HG03520 (cell line): ENCODE data around the gene TNP2.

Experiments used
- ATAC-seq: cut with Tn5 transposase; IDR thresholded peaks from one replicate; pipeline ENCODE4 v1.9.1; 2021; ENCODE audit warnings: mild to moderate bottlenecking, moderate library complexity; ENCODE audit not compliant: unreplicated experiment

TNP2 gene

DNA sequence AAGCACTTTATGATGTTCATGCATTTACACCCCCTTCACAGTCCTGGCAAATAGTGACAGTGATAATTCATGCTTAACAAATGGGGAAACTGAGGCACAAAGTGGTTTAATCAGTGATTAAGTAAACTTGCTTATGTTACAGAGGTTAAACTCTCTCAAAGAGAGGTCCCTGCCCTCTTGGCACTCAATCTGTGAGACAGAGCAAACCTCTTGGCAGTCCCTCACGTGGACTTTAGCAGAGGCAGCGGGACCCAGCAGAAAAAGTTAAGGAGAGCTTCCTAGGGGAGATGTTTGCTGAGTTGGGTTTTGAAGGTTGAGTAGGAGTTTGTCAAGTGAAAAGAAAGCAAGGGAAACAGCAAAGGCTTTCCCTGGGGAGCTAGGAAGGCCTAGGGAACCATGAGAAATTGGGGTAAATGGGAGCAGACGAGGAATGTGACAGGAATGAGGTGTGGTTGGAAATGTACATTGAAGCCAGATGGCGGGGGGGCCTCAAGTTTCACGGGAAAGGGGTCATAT, 23.8 kb downstream of the TNP2 start:
- ATAC-seq, result no peak

DNA sequence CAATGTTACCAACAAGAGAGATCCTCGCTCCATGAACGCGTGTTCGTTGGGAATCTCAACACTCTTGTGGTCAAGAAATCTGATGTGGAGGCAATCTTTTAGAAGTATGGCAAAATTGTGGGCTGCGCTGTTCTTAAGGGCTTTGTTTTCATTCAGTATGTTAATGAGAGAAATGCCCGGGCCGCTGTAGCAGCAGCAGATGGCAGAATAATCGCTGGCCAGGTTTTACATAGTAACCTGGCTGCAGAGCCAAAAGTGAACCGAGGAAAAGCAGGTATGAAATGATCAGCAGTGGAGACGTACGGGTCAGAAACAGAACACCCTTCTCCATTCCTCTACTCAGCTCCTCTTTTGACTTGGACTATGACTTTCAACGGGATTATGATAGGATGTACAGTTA, 26.5 kb downstream of the TNP2 start:
- no peak for ATAC-seq

GRCh38 chr16:11241480-11242204, 27.5 kb downstream of the TNP2 start:
- no peak for ATAC-seq

- no peak for ATAC-seq
Measured at GRCh38 chr16:11240636-11241473, 28.3 kb downstream of the TNP2 start.

DNA sequence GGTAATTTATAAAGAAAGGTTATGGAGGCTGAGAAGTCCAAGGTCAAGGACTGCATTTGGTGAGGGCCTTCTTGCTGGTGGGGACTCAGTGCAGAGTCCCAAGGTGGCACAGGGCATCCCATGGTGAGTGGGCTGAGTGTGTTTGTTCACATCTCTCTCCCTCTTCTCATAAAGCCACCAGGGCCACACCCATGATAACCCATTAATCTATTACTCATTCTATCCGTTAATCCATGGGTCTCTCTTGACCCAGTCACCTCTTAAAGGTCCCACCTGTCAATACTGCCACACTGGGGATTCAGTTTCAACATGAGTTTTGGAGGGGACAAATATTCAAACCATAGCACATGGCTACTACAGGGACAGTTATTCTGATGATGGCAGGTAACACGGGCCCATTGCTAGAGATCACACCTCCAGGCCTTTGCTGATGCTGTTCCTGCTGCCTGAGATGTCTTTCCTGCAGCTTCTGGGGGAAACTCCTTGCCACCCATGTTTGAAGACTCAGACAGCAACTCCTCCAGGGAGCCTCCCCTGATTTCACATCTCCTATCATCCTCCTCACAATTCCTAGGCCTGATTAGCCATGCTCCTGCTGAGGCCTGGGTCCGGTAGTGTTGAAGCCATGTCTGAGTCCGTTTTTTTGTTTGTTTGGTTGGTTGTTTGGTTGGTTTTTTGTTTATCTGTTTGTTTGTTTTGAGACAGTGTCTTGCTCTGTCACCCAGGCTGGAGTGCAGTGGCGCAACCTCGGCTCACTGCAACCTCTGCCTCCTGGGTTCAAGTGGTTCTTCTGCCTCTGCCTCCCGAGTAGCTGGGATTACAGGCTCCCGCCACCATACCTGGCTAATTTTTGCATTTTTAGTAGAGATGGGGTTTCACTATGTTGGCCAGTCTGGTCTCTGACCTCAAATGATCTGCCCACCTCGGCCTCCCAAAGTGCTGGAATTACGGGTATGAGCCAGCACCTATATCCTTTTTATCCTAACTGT, 29.2 kb downstream of the TNP2 start:
- ATAC-seq, result no peak

GRCh38 chr16:11238272-11239202, 30.6 kb downstream of the TNP2 start:
- no peak for ATAC-seq

GRCh38 chr16:11236461-11237254, 32.5 kb downstream of the TNP2 start:
- ATAC-seq, result no peak

- no peak for ATAC-seq
Measured at GRCh38 chr16:11235703-11235991, 33.5 kb downstream of the TNP2 start.

DNA sequence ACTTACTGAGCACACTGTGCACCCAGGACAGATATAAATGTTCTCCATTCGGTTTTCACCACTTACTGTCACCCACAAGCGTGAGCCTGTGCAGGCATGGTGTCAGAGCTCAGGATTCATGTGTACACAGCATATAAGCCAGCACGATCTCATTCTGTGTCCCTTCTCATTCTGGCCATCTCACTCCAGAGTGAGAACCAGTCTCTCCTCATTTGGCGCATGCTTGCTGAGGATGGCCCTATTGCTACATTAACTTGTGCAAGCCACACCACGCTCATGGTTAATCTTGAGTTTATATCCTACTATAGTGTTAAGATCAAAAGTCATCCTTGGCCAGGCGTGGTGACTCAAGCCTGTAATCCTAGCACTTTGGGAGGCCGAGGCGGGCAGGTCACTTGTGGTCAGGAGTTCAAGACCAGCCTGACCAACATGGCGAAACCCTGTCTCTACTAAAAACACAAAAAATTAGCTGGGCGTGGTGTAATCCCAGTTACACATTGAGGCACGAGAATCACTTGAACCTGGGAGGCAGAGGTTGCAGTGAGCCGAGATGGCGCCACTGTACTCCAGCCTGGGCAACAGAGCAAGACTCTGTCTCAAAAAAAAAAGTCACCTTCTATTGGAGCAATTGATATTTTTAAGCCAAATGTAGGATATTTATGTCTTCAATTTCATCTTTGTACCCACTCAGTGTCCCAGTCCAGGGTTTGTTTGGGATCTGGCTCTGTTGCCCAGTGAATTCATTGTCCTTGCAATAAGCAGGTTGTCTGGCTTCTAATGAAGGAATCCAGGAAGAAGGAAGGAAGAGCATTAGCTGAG, 34.0 kb downstream of the TNP2 start:
- ATAC-seq, result no peak

- no peak for ATAC-seq
Measured at GRCh38 chr16:11233727-11234376, 35.3 kb downstream of the TNP2 start.

GRCh38 chr16:11232852-11233726, 36.0 kb downstream of the TNP2 start:
- peak; percentile 53 for ATAC-seq

GRCh38 chr16:11232302-11232851, 36.7 kb downstream of the TNP2 start:
- ATAC-seq, result no peak

- no peak for ATAC-seq
Measured at GRCh38 chr16:11231367-11231970, 37.7 kb downstream of the TNP2 start.

DNA sequence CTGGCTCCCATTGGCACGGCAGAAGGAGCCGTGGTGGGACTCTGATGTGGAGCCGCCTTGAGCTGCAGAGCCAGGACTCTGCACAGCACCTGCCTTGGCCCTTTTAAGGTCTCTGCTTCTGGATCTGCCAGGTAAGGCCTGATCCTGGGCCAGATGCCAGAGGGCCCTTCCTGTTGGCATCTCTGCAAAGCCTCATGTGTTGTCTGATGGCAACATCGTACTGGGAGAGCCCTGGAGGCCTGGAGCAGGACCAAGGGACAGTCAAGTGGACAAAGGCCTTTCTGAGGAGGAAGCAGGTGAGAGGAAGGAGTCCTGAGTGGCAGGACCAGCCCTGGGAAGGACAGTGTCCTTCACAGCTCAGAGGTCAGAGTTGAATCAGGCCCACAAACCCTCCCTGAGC, 39.2 kb downstream of the TNP2 start:
- no peak for ATAC-seq

DNA sequence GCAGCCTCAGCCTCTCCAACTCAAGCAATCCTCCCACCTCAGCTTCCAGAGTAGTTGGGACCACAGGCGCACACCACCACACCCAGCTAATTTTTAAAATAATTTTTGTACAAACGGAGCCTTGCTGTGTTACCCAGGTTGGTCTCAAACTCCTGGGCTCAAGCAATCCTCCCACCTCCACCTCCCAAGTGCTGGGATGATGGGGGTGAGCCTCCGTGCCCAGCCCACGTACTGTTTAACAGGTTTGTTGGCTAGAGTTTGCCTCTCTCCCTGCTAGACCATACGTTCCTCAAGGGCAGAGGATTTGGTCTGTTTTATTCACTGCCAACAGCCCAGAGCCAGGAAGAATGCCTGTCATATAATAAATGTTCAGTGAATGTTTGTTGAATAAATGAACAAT, 39.7 kb downstream of the TNP2 start:
- no peak for ATAC-seq
